Measurements from ENCODE around the gene MMP11.

The MMP11 gene

GRCh38 chr22:23759566-23759965 is 13.1 kb upstream of the MMP11 start:
- no peak for DNase-seq (ENCODE audit: low spot score)
- no peak for FAIRE-seq

GRCh38 chr22:23760056-23760455 is 12.6 kb upstream of the MMP11 start:
- FAIRE-seq (no peak), DNase-seq (ENCODE audit: low spot score) (no peak)

- FAIRE-seq = no peak
Measured at GRCh38 chr22:23762842-23763578, 9.6 kb upstream of the MMP11 start, which contains the start of gene C22orf15. TSS of gene C22orf15 (plus strand) at chr22:23762990. CDS start at chr22:23763307, 317 bp downstream.

GRCh38 chr22:23763579-23763945 is 9.1 kb upstream of the MMP11 start:
- FAIRE-seq (no peak), DNase-seq (ENCODE audit: low spot score) (no peak)

More at GRCh38 chr22:23762842-23763578, 9.6 kb upstream of the MMP11 start, which contains the start of gene C22orf15:
- DNase-seq (ENCODE audit: low spot score) = no peak

DNA sequence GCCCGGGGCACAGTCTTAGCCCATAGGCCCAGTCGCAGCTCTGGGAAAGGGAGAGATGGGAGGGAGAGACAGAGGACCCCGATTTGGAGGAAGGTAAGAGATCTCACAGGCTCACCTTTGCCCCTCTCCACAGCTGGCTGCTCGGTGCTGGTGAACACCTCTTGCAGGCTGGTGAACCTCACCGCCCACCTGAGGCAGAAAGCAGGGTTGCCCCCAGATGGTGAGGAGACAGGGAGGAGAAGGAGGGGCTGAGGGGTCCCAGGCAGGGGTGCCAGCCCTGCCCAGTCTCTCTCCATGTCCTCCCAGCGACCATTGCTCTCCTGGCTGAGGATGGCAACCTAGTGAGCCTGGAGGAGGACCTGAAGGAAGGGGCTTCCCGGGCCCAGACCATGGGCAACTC is 8.7 kb upstream of the MMP11 start:
- DNase-seq (ENCODE audit: low spot score) (no peak), FAIRE-seq (no peak)

DNA sequence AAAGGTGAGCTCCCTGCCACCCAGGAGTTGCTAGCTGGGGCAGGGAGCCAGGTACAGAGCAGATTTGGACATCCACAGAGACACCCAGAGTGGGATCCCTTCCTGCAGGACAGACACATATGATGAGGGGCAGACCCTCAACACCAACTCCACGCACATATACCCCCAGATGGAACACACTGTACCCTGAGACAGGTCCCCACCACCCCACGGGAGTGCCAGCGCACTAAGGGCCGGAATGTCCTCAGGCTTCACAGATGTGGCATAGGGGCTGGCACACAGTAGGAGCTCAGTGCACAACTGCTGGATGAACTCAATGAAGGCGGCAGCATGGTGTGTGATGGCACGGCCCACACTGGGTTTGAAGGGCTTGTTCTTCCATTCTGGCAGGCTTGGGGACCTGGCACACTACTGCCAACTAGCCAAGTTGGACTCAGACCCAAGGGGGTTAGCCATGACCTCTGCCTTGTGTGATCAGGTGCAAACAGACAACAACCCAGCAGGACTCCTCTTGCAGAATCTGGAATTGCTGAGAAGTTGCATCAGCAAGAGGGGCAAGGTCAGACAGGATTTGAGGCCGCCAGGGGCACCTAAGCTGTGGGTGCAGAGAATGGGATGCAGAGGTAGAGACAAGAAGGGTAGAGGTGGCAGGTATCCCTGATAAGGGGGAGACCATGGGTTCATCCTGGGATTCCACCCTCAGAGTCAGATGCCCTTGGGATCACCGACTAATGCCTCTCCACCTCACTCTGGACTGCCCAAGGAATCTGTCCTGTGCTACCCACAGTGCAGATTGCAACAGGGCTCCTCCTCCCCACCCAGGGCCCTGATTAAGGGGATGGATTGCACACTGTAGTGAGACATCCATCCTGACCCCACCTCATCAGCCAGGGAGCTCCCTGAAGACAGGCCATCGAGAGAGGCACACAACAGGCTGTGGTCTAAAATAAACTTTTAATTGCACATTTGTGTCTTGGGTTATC is 7.5 kb upstream of the MMP11 start:
- DNase-seq (ENCODE audit: low spot score) (no peak), FAIRE-seq (no peak)

DNA sequence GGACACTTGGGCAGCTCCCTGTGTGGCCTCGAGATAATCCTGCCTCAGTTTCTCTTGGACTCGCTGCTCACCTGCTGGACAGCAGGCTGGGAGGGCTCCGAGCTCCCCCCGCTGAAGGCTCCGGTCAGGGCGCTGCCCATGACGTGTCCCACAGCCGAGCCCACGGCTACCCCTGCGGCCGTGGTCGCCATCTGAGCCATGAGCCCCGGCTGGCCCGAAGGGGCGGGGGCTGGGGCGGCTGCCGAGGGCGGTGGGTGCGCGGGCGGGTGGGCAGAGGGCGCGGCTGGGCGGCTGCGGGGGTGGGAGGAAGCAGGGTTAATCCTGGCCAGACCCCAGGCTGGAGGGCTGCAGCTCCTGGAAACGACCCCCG is 5.4 kb upstream of the MMP11 start:
- DNase-seq (ENCODE audit: low spot score) (no peak), FAIRE-seq (no peak)

- DNase-seq (ENCODE audit: low spot score) (no peak), FAIRE-seq (no peak)
Measured at GRCh38 chr22:23767673-23768548, 4.7 kb upstream of the MMP11 start, which contains the start of gene CHCHD10. TSS of gene CHCHD10 (minus strand) at chr22:23767972. CDS start at chr22:23767874, 98 bp downstream.

- DNase-seq (ENCODE audit: low spot score) = no peak
- no peak for FAIRE-seq
Measured at GRCh38 chr22:23769321-23769965, 3.2 kb upstream of the MMP11 start.

DNA sequence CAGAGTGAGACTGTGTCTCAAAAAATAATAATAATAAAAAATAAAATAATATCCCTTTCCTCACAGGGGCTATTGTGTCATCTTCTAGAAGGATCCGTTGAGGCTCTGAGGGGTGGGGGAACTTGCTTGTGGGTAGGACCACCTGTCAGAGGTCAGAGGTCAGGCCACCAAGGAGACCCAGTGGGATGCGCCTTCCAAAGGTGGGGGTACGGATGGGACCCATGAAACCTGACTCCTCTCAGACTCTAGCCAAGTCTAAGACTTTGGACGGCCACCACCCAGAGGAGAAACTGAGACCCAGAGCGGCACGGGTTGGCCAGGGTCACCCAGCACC is 367 bp upstream of the MMP11 start:
- DNase-seq (ENCODE audit: low spot score) = no peak
- FAIRE-seq = no peak

DNA sequence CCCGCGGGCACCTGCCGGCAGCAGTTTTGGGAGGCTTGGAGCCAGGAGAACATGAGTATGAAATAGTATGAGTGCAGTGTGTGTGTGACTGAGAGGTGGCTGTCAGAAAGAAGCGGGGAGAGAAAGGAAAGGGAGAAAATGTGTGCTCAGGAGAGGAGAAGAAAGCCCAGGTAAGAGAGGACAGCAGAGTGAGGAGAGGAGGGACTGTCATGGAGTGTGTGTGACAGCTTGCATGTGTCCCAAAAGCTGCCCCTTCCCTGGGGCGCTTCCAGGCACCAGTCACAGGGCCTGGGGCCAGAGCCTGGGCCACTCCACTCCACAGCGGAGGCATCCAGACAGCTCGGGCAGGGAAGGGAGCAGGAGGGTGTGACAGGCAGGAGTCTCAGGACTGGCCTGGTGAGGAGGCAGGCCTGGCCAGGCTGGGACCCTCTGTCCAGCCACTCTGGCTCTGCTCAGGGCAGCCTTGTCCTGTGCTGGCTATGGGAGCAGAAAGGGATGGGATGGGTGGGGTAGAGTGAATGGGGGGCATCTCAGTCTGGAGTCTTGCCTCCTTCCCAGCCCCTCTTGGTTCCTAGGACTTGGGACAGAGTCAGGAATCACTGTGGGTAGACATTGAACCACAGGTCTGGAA is 949 bp downstream of the MMP11 start:
- FAIRE-seq (no peak), DNase-seq (ENCODE audit: low spot score) (no peak)

DNA sequence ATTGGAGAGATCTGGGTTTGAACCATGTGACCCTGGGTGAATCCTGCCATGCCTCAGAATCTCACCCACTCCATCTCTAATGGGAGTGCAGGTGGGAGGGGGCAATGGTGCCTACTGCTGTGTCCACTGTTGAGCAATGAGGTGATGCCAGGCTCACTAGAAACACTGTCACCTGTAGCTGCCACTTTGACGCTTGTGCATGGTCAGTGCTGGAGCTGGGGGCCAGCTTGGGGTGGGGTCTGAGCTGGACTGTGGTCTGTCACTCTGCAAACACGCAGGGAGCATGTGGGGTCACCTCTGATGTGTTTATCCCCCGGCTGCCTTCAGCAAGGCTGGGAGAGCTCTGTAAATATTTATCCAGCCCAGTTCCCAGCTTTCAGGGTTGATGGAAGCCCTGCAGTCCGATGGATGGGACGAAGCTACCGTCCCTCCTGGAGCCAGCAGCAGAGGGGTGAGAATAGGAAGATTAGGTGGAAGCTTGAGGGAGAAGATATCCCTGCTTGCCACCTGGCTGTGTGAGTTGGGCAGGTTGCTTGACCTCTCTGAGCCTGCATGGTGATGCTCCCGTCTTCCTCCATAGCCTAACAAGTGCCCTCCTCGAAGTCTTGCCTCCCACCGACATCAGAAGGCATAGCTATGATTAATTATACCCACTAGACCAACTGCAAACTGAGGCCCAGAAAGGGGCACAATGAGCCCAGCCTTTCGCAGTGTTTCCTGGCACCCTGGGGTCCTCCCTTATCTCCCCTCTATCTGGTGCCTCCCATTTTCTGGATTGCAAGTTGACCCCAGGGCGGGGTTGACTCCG is 1.7 kb downstream of the MMP11 start:
- DNase-seq (ENCODE audit: low spot score) (no peak), FAIRE-seq (no peak)

- FAIRE-seq = no peak
- no peak for DNase-seq (ENCODE audit: low spot score)
Measured at GRCh38 chr22:23774922-23775436, 2.3 kb downstream of the MMP11 start.

- FAIRE-seq (no peak), DNase-seq (ENCODE audit: low spot score) (no peak)
Measured at GRCh38 chr22:23775779-23776375, 3.2 kb downstream of the MMP11 start.

GRCh38 chr22:23777776-23778576 is 5.3 kb downstream of the MMP11 start:
- no peak for FAIRE-seq
- DNase-seq (ENCODE audit: low spot score) = no peak

DNA sequence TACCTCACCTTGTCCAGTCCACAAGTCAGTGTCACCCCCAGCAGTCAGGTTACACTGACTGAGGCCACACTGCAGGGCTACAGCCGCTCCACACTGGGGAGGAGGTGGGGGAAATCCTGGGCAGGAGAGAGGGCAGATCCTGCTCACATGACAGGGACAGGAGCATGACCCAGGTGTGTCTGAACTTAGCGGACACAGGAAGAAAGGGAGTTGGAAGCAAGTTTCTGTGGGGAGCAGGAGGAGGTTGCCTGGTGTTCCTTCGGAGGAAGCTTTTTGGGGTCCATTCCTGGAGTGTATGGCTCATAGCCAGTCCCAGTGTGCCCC is 5.9 kb downstream of the MMP11 start:
- FAIRE-seq = no peak

GRCh38 chr22:23779083-23779482 is 6.4 kb downstream of the MMP11 start:
- DNase-seq (ENCODE audit: low spot score) (no peak), FAIRE-seq (no peak)

More for the DNA sequence above, 5.9 kb downstream of the MMP11 start:
- DNase-seq (ENCODE audit: low spot score) = no peak

DNA sequence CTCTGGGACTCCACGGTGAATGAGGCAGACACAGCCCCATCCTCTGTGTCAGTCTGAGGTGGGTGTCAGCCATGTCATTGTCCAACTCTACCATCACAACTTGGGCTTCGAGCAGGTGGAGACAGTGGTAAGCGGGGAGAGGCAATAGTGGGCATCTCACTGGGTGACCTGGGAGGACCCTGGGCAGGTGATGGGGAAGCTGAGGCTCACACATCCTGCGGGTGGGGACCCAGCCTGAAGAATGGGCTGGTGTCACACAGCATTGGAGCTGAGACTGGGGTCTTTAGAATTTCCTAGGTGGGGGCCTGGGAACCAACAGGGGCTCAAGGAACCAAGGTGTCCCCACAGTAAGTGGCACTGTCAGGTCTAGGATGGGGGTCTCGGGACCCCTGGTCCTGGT is 7.1 kb downstream of the MMP11 start:
- FAIRE-seq = no peak
- DNase-seq (ENCODE audit: low spot score) = no peak

Measured in RCC 7860 (cell line).